ENCODE results near the gene SLC35F5. TPM values are rescaled to one million over a fixed set of nuclear protein-coding genes. Genes with fewer than 3 reads are reported as not detected.
A peak's percentile ranks its signal among the peaks of the same experiment; 100 is the strongest.
"Not testable (repeated sequence)": the region's sequence is repeated elsewhere in the genome, so short reads cannot be mapped to it uniquely, and the experiment has no call there.

SLC35F5 gene
- total and polyA plus RNA-seq, 5 donors, result 32.8 to 60.2 (median 52.7) TPM

DNA sequence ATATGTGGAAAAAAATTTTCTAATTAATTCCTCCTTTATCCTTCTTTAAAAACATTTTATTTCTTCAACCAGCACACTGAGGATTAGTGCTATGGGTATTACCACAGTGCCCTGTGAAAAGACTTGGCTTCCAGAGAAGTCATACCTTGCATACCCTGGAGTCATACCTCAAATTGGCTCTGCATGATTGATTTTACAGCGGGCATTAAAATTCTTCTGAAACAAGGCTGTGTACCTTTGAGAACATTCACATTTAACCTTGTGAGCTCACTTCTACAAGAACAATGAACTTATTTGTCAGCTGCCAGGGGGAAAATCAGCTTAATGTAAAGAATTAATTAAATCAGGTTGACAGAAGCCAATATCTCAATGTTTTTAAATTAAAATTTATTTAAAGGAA is 44.6 kb downstream of the SLC35F5 start:
- WGBS, result 93% methylated on average over 1 of the region's 1 CpG
- ATAC-seq (no peak), DNase-seq (no peak)
- Histone ChIP-seq H3K27ac (ENCODE audit: low read length) (no peak overlapping the region), H3K27me3 (ENCODE audit: control insufficient read depth, insufficient read depth) (no peaks in the 10 kb centered on the region), H3K9me3 (ENCODE audit: control insufficient read depth, low read length) (no peaks in the 10 kb centered on the region), H3K4me1 (ENCODE audit: control insufficient read depth, insufficient read depth, low read length) (no peaks in the 10 kb centered on the region), H3K4me3 (ENCODE audit: low read length) (no peak overlapping the region)
- intact Hi-C loops (cut with DNase I), result no loop called here

DNA sequence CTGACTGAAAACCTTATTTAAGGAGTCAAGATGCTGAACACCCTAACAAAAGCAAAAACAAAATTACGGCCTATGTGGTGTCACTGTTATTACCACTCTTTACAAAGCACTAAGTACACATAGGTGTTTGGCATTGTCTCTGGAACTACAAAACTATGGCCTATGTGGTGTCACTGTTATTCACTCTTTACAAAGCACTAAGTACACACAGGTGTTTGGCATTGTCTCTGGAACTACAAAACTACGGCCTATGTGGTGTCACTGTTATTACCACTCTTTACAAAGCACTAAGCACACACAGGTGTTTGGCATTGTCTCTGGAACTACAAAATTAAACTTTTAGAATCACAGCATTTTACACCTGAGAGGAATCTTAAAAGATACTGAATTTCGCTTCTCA is 47.4 kb downstream of the SLC35F5 start:
- no peak overlapping the region for H3K4me3 ChIP-seq (ENCODE audit: low read length)
- H3K9me3 ChIP-seq (ENCODE audit: control insufficient read depth, low read length), result no peaks in the 10 kb centered on the region
- no peak overlapping the region for H3K27ac ChIP-seq (ENCODE audit: low read length)
- DNase-seq (no peak), ATAC-seq (no peak)
- intact Hi-C loops (cut with DNase I), result no loop called here
- WGBS, result 97% methylated on average over 3 of the region's 3 CpGs
- no peaks in the 10 kb centered on the region for H3K4me1 ChIP-seq (ENCODE audit: control insufficient read depth, insufficient read depth, low read length)
- H3K27me3 ChIP-seq (ENCODE audit: control insufficient read depth, insufficient read depth), result no peaks in the 10 kb centered on the region

DNA sequence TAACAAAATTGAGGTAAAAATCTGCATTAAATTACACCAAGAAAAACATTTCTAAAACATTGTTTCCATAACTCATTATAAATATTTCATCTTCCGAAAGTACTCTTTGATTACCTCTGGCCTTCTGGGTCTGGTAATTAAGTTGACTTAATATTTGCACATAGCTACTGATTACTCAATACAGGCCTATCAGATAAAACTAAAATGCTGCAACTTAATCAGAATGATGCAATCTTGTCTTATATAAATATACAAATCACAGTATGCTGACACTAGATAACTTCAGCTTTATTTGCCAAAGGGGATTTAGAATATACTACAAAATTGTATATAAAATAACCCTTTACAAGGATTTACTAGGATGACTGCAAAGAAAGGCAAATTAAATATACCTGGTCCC is 49.3 kb downstream of the SLC35F5 start:
- no peaks in the 10 kb centered on the region for H3K9me3 ChIP-seq (ENCODE audit: control insufficient read depth, low read length)
- no peak for ATAC-seq
- no peaks in the 10 kb centered on the region for H3K27me3 ChIP-seq (ENCODE audit: control insufficient read depth, insufficient read depth)
- DNase-seq, result no peak
- intact Hi-C loops (cut with DNase I), result no loop called here
- WGBS, result 98% methylated on average over 1 of the region's 1 CpG
- H3K4me3 ChIP-seq (ENCODE audit: low read length), result no peak overlapping the region
- H3K4me1 ChIP-seq (ENCODE audit: control insufficient read depth, insufficient read depth, low read length), result no peaks in the 10 kb centered on the region
- no peak overlapping the region for H3K27ac ChIP-seq (ENCODE audit: low read length)

DNA sequence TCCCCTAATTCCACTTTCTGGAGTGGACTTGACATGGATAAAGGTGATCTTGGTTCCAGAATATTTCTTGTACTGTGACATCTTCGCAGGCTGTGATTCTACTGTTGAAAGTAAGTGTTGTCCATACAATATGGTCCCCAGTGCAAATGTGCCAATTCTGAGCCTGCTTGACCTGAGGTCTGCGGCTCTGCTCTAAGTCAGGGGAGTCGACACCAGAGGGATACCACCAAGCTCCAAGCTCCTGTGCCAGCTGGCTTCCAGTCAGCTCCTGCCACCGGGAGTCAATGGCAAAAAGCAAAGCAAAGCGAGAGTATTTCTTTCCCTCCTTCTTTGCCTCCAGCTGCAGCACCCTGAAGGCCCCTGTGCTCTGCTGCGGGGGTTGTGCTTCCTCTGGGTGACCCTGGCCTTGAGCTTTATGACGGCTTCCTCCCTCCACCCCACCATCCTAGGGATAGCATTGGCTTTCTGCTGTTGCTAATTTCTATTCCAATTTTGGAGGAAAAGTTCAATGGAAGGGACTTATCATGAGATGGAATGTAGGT is 50.4 kb downstream of the SLC35F5 start:
- intact Hi-C loops (cut with DNase I), result no loop called here
- peak in 1 of 3 donors; percentile 45 for DNase-seq
- no peak overlapping the region for H3K4me3 ChIP-seq (ENCODE audit: low read length)
- no peaks in the 10 kb centered on the region for H3K4me1 ChIP-seq (ENCODE audit: control insufficient read depth, insufficient read depth, low read length)
- WGBS, result 49% methylated on average over 7 of the region's 7 CpGs
- no peak overlapping the region for H3K27ac ChIP-seq (ENCODE audit: low read length)
- no peaks in the 10 kb centered on the region for H3K27me3 ChIP-seq (ENCODE audit: control insufficient read depth, insufficient read depth)
- peak in 1 of 2 donors; percentile 16 for ATAC-seq
- H3K9me3 ChIP-seq (ENCODE audit: control insufficient read depth, low read length), result no peaks in the 10 kb centered on the region

DNA sequence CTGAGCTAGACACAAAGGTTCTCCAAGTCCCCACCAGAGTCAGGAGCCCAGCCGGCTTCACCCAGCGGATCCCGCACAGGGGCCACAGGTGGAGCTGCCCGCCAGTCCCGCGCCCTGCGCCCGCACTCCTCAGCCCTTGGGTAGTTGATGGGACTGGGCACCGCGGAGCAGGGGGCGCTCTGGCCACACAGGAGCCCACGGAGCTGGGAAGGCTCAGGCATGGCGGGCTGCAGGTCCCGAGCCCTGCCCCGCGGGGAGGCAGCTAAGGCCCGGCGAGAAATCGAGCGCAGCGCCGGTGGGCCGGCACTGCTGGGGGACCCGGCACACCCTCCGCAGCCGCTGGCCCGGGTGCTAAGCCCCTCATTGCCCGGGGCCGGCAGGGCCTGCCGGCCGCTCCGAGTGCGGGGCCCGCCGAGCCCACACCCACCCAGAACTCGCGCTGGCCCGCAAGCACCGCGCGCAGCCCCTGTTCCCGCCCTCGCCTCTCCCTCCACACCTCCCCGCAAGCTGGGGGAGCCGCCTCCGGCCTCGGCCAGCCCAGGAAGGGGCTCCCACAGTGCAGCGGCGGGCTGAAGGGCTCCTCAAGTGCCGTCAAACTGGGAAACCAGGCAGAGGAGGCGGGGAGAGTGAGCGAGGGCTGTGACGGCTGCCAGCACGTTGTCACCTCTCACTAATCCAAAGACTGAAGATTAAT is 52.0 kb downstream of the SLC35F5 start:
- H3K27ac ChIP-seq (ENCODE audit: low read length); ATAC-seq; H3K27me3 ChIP-seq (ENCODE audit: control insufficient read depth, insufficient read depth); intact Hi-C loops (cut with DNase I); H3K9me3 ChIP-seq (ENCODE audit: control insufficient read depth, low read length); H3K4me1 ChIP-seq (ENCODE audit: control insufficient read depth, insufficient read depth, low read length); H3K4me3 ChIP-seq (ENCODE audit: low read length): not testable (repeated sequence)
- WGBS, result 95% methylated on average over 54 of the region's 54 CpGs
- DNase-seq, result peak in 1 of 3 donors; percentile 38

DNA sequence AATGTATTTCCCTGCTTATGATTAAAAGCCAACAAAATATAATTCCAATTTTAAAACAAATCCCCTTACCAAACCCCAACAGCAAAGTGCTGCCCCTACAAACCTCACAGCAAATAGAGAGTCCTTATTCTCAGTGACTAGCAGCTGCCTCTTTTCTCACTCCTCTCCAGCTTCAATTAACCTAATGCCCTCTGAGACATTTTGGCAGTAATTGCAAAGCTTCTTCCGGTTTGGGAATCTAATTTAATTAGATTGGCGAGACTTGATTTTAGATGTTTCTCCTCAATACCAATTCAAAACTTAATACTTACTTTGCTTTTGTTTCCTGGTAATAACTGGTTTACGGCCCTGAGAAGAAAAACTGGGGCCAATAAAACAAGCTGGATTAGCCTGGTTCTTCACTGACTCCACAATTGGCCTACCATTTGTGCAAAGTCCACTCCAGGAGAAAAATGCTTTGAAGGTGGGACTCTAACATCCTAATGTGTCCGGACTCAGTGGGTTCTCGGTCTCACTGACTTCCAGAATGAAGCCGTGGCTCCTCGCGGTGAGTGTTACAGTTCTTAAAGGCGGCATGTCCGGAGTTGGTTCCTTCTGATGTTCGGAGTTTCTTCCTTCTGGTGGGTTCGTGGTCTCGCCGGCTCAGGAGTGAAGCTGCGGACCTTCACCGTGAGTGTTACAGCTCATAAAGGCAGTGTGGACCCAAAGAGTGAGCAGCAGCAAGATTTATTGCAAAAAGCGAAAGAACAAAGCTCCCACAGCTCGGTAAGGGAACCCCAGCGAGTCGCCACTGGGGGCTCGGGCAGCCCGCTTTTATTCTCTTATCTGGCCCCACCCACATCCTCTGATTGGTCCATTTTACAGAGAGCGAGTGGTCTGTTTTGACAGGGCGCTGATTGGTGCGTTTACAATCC is 52.8 kb downstream of the SLC35F5 start:
- WGBS, result 92% methylated on average over 25 of the region's 25 CpGs
- intact Hi-C loops (cut with DNase I), result no loop called here
- no peak overlapping the region for H3K4me3 ChIP-seq (ENCODE audit: low read length)
- ATAC-seq (no peak), DNase-seq (no peak)
- H3K27ac ChIP-seq (ENCODE audit: low read length), result no peak overlapping the region
- H3K4me1 ChIP-seq (ENCODE audit: control insufficient read depth, insufficient read depth, low read length), result no peaks in the 10 kb centered on the region
- no peaks in the 10 kb centered on the region for H3K27me3 ChIP-seq (ENCODE audit: control insufficient read depth, insufficient read depth)
- no peaks in the 10 kb centered on the region for H3K9me3 ChIP-seq (ENCODE audit: control insufficient read depth, low read length)

DNA sequence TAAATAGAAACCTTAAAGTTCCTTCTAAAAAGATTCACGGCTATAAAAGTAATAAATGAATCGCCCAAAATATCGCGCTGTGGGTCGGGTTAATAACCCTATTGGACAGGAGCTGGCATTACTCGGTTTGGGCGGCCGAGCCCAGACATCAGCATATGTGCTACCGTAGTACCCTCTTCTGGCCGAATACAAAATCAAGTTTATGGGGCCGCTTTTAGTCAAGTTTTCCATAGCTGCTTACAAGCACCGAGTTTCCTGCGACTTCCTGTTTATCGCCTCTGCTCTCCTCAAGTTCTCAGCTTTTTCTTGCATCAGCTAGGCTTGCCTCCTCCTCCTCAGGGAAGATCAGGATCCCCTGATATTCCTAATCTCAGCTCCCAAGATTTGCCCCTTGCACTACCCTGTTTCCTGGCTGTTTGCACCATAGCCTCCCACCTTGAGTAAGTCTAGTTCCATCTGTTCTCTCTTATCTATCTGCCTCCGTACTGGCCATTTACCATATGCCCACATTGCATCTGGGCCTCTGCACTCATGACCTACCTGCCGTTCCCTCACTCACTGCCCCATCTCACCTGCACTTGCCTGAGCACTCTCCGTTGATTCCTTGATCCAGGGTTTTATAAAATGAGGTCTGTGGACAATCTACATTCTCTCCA is 56.1 kb downstream of the SLC35F5 start:
- intact Hi-C loops (cut with DNase I), result no loop called here
- H3K9me3 ChIP-seq (ENCODE audit: control insufficient read depth, low read length), result no peaks in the 10 kb centered on the region
- WGBS, result 56% methylated on average over 17 of the region's 17 CpGs
- H3K4me3 ChIP-seq (ENCODE audit: low read length), result no peak overlapping the region
- H3K4me1 ChIP-seq (ENCODE audit: control insufficient read depth, insufficient read depth, low read length), result no peaks in the 10 kb centered on the region
- DNase-seq (peak in 2 of 3 donors; percentile 58 to 72), ATAC-seq (peak; percentile 76 to 80)
- H3K27ac ChIP-seq (ENCODE audit: low read length), result no peak overlapping the region
- no peaks in the 10 kb centered on the region for H3K27me3 ChIP-seq (ENCODE audit: control insufficient read depth, insufficient read depth)

DNA sequence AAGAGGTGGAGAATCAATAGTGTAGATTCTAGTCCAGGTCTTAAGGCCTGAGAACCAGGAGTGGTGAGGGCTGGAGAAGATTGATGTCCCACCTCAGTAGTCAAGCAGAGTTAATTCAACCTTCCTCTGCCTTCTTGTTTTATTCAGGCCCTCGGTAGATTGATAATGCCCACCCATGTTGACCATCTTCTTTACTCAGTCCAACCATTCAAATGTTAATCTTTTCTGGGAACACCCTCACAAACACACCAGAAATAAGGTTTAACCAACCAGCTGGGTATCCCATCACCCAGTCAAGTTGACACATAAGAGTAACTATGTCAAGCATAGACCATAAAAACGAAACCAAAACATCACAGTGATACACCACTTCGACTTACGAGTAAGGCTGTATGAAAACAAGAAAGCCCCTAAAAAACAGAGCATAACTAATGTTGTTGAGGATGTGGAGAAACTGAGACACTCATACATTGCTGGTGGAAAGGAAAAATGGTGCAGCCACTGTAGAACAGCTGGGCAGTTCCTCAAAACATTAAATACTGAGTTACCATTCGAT is 57.5 kb downstream of the SLC35F5 start:
- no peaks in the 10 kb centered on the region for H3K4me1 ChIP-seq (ENCODE audit: control insufficient read depth, insufficient read depth, low read length)
- DNase-seq (no peak), ATAC-seq (no peak)
- H3K9me3 ChIP-seq (ENCODE audit: control insufficient read depth, low read length), result no peaks in the 10 kb centered on the region
- H3K4me3 ChIP-seq (ENCODE audit: low read length), result no peak overlapping the region
- 94% methylated on average over 5 of the region's 5 CpGs for WGBS
- intact Hi-C loops (cut with DNase I), result no loop called here
- no peak overlapping the region for H3K27ac ChIP-seq (ENCODE audit: low read length)
- no peaks in the 10 kb centered on the region for H3K27me3 ChIP-seq (ENCODE audit: control insufficient read depth, insufficient read depth)

DNA sequence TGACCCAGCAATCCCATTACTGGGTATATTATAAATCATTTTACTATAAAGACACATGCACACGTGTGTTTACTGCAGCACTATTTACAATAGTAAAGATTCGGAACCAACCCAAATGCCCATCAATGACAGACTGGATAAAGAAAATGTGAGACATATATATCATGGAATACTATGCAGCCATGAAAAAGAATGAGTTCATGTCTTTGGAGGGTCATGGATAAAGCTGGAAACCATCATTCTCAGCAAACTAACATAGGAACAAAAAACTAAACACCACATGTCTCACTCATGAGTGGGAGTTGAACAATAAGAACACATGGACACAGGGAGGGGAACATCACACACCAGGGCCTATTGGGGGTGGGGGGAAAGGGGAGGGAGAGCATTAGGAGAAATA is 58.2 kb downstream of the SLC35F5 start:
- H3K9me3 ChIP-seq (ENCODE audit: control insufficient read depth, low read length); DNase-seq; H3K4me3 ChIP-seq (ENCODE audit: low read length); ATAC-seq; H3K4me1 ChIP-seq (ENCODE audit: control insufficient read depth, insufficient read depth, low read length); H3K27ac ChIP-seq (ENCODE audit: low read length); H3K27me3 ChIP-seq (ENCODE audit: control insufficient read depth, insufficient read depth); intact Hi-C loops (cut with DNase I): not testable (repeated sequence)
- WGBS, result 94% methylated on average over 2 of the region's 2 CpGs

DNA sequence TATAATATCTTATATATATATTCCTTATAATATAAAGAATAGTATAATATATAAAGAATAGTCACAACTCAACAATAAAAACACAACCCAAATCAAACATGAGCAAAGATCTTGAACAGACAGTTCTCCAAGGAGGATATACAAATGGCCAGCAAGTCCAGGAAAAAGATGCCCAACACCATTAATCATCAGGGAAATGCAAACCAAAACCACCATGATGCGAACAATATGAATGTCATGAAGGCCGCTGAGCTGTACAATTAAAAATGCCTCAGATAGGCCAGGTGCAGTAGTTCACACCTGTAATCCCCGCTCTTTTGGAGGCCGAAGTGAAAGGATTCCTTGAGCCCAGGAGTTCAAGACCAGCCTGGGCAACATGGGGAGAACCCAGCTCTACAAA is 58.9 kb downstream of the SLC35F5 start:
- H3K27ac ChIP-seq (ENCODE audit: low read length), result no peak overlapping the region
- no peak overlapping the region for H3K4me3 ChIP-seq (ENCODE audit: low read length)
- 94% methylated on average over 4 of the region's 4 CpGs for WGBS
- no peak for ATAC-seq
- H3K4me1 ChIP-seq (ENCODE audit: control insufficient read depth, insufficient read depth, low read length), result peaks cover 3% of the 10 kb centered on the region
- intact Hi-C loops (cut with DNase I), result no loop called here
- H3K9me3 ChIP-seq (ENCODE audit: control insufficient read depth, low read length), result no peaks in the 10 kb centered on the region
- DNase-seq, result no peak
- H3K27me3 ChIP-seq (ENCODE audit: control insufficient read depth, insufficient read depth), result no peaks in the 10 kb centered on the region
